B cell (primary cell): ENCODE data around the gene APOO. TPM values are rescaled to one million over a fixed set of nuclear protein-coding genes. Genes with fewer than 3 reads are reported as not detected.

Source experiments
- ATAC-seq: fragments of 200-7000 bp; cut with Tn5 transposase; one replicate; pipeline ENCODE4 v1.10.0; 2021; ENCODE audit warnings: low read depth, mild to moderate bottlenecking, moderate number of reproducible peaks, moderate library complexity
- CTCF ChIA-PET: fragments of 350-600 bp; sonication (Branson Sonifier 250); formaldehyde crosslinking; loops from one replicate; lab custom pipeline; 2021; ENCODE audit warnings: antibody characterized with exemption, inconsistent platforms; lab: Charles Lee
- POLR2A ChIA-PET: fragments of 350-600 bp; sonication (Branson Sonifier 250); formaldehyde crosslinking; loops from one replicate; lab custom pipeline; 2021; ENCODE audit warnings: antibody characterized with exemption; lab: Charles Lee
- DNase-seq: peaks from one replicate; pipeline ENCODE4 v3.0.0; 2013
- H2AFZ ChIP-seq: 2 replicates; pipeline ENCODE4 v1.6.1; 2012; ENCODE audit warnings: mild to moderate bottlenecking, low read depth, low read length; ENCODE audit not compliant: insufficient read depth, poor library complexity, severe bottlenecking
- H3K27ac ChIP-seq, 2 donors: 1 replicate in 1 of 2; 2 replicates in 1 of 2; pipeline ENCODE4 v1.5.1; 2012 to 2013; ENCODE audit warnings: low read length in 2 of 2, mild to moderate bottlenecking in 2 of 2, moderate library complexity in 1 of 2
- H3K27me3 ChIP-seq, 4 experiments: fragments of 200-600 bp in 1 of 4; sonication (generic) in 1 of 4; replicated peaks in 1 of 4; 1 replicate in 2 of 4; 2 replicates in 2 of 4; pipeline versions ENCODE4 v1.6.1 to v1.7.0; 2013 to 2016; ENCODE audit warnings: low read length in 3 of 4, mild to moderate bottlenecking in 2 of 4, mixed read lengths in 1 of 4, moderate library complexity in 1 of 4; ENCODE audit not compliant: insufficient read depth in 4 of 4, control insufficient read depth in 3 of 4; ENCODE audit errors: control extremely low read depth in 1 of 4
- H3K36me3 ChIP-seq, 2 experiments: replicated peaks in 1 of 2; 1 replicate in 1 of 2; 2 replicates in 1 of 2; pipeline versions ENCODE4 v1.6.1 to v1.7.1; 2013; ENCODE audit warnings: low read length in 1 of 2; ENCODE audit not compliant: insufficient read depth in 2 of 2, control insufficient read depth in 1 of 2; ENCODE audit errors: control extremely low read depth in 1 of 2, extremely low read depth in 1 of 2
- H3K4me1 ChIP-seq, 2 donors: fragments of 200-600 bp in 1 of 2; sonication (generic) in 1 of 2; 1 replicate in 1 of 2; 2 replicates in 1 of 2; pipeline versions ENCODE4 v1.5.1 to v1.6.1; 2013 to 2017; ENCODE audit warnings: low read length in 2 of 2; ENCODE audit not compliant: control insufficient read depth in 2 of 2, insufficient read depth in 2 of 2
- H3K4me2 ChIP-seq: replicated peaks from 2 replicates; pipeline ENCODE3; 2012; ENCODE audit warnings: mild to moderate bottlenecking, low read depth, low read length; ENCODE audit not compliant: poor library complexity, severe bottlenecking
- H3K4me3 ChIP-seq, 5 experiments: fragments of 200-600 bp in 1 of 5; sonication (generic) in 1 of 5; 1 replicate in 3 of 5; 2 replicates in 2 of 5; pipeline versions ENCODE4 v1.5.1 to v1.7.0; 2011 to 2016; ENCODE audit warnings: low read length in 4 of 5, mild to moderate bottlenecking in 4 of 5, low read depth in 2 of 5, control low read depth in 1 of 5, moderate library complexity in 1 of 5; ENCODE audit not compliant: insufficient read depth in 1 of 5; ENCODE audit errors: control extremely low read depth in 1 of 5, extremely low read depth in 1 of 5
- H3K79me2 ChIP-seq: fragments of 200-600 bp; sonication (generic); one replicate; pipeline ENCODE4 v1.6.0; 2016; ENCODE audit warnings: low read length; ENCODE audit not compliant: control insufficient read depth, insufficient read depth
- H3K9ac ChIP-seq: fragments of 200-600 bp; sonication (generic); 2 replicates; pipeline ENCODE4 v1.6.1; 2017; ENCODE audit warnings: mild to moderate bottlenecking, low read length, moderate library complexity
- H3K9me3 ChIP-seq, 3 donors: one replicate each; pipeline versions ENCODE4 v1.6.1 to v1.7.1; 2013; ENCODE audit warnings: low read length in 2 of 3; ENCODE audit not compliant: control insufficient read depth in 2 of 3, insufficient read depth in 1 of 3; ENCODE audit errors: control extremely low read depth in 1 of 3
- H4K20me1 ChIP-seq: 2 replicates; pipeline ENCODE4 v1.6.0; 2012; ENCODE audit warnings: mild to moderate bottlenecking, low read length; ENCODE audit not compliant: insufficient read depth, control insufficient read depth, poor library complexity, severe bottlenecking
- H3K27ac Mint-ChIP-seq: one replicate; pipeline ENCODE4 v1.8.0; 2021; ENCODE audit warnings: mixed read lengths
- H3K27me3 Mint-ChIP-seq: one replicate; pipeline ENCODE4 v1.8.0; 2021; ENCODE audit warnings: mixed read lengths
- H3K4me1 Mint-ChIP-seq: one replicate; pipeline ENCODE4 v1.8.0; 2021; ENCODE audit warnings: mixed read lengths
- H3K4me3 Mint-ChIP-seq: one replicate; pipeline ENCODE4 v1.8.0; 2021; ENCODE audit warnings: mixed read lengths
- H3K9me3 Mint-ChIP-seq: one replicate; pipeline ENCODE4 v1.8.0; 2022; ENCODE audit warnings: mixed read lengths; ENCODE audit not compliant: insufficient read depth
- EZH2 ChIP-seq: IDR thresholded peaks from 2 replicates; pipeline ENCODE4 v1.6.1; 2012; ENCODE audit warnings: borderline replicate concordance, low read depth, mild to moderate bottlenecking, moderate library complexity, low read length; ENCODE audit not compliant: insufficient read depth, poor library complexity, severe bottlenecking
- WGBS: methylation state at CpG from one replicate; pipeline ENCODE4 v1.1.5; 2013; ENCODE audit warnings: missing lambda C conversion rate; ENCODE audit not compliant: insufficient coverage; 5-methylcytosine and 5-hydroxymethylcytosine counted together
- intact Hi-C: fragments of 100-400 bp; cut with micrococcal nuclease; formaldehyde crosslinking; loops from one replicate; pipeline ENCODE4 v1.10.0; 2022
- polyA plus RNA-seq: library from polyadenylated mRNA; depleted of rRNA; stranded (reverse); fragments of >200 nt; gene quantifications from 2 replicates; pipeline ENCODE4 v1.2.3, GENCODE V29; 2012
- total RNA-seq, 2 donors: library from RNA; stranded (reverse); fragments of 120-200 nt in 1 of 2; gene quantifications; 1 replicate in 1 of 2; 2 replicates in 1 of 2; pipeline versions ENCODE4 v1.2.3 to v1.2.4, GENCODE V29; 2013 to 2022
- TF ChIP-seq, protein P1 (sequence below): fragments of 200-600 bp; IDR thresholded peaks from one replicate; pipeline ENCODE4 v1.8.0; 2022; ENCODE audit warnings: antibody characterized with exemption, mild to moderate bottlenecking

APOO gene
- total and polyA plus RNA-seq, 2 donors (not counting 1 experiment from before 2014, with no cell fraction given), result 4.7 to 7.2 TPM

DNA sequence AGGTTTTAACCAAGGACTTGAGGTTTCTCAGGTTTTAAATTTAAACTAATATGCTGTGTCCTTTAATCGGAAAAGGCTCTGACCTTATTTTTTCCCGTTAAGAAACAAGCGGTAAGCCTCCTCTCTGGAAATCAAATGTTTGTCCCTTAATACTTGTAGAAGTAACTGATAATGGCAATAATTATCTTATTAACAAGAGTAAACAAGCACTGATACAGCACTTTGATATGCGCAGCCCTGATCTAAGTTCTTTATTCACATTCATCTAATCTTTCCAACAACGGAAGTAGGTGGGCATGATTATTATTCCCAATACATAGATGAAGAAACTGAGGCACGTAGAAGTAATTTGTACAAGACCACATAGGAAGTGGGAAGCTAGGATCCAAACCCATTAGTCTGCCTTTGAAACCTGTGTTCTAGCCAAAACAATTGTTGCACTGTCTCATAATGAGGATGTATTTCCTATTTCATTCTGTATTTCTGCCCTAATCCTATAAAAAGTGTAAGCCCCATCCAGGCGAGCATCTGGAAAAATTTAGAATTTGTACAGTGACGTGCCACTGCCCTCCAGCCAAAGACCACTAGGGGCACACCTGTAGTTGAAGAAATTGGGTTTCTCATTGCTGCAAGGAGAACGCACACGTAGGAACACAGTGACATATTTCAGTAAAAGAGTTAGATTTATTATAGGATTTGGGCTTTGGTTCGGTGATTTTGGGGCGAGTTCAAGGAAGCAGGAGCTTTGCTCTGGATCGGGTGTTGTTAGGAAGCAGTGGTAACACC, 674 bp upstream of the APOO start:
- H3K9me3 Mint-ChIP-seq, result no peaks in the 10 kb centered on the region
- H3K36me3 ChIP-seq, result no peaks in the 10 kb centered on the region
- peak overlapping the region; percentile 52 for H3K9ac ChIP-seq
- no peaks in the 10 kb centered on the region for H3K9me3 ChIP-seq
- no peaks in the 10 kb centered on the region for H3K27me3 ChIP-seq
- ChIA-PET CTCF (interaction anchor here (0.7 to 4.0 kb wide), 5 partner anchors 47 to 147 kb away, joined by 3 to 35 read pairs (median 5); partner anchors contain the start of genes EIF2S3 and KLHL15), POLR2A (interaction anchor here (1.5 to 1.9 kb wide), 2 partner anchors 117 to 146 kb away, joined by 8 to 10 read pairs; partner anchors contain the start of gene EIF2S3)
- no peaks in the 10 kb centered on the region for H4K20me1 ChIP-seq
- H3K27ac ChIP-seq, result peak overlapping the region; percentile 91 to 92
- H3K4me2 ChIP-seq, result peak overlapping the region; percentile 80
- no peaks in the 10 kb centered on the region for H3K27me3 Mint-ChIP-seq
- TF ChIP-seq, protein P1, sequence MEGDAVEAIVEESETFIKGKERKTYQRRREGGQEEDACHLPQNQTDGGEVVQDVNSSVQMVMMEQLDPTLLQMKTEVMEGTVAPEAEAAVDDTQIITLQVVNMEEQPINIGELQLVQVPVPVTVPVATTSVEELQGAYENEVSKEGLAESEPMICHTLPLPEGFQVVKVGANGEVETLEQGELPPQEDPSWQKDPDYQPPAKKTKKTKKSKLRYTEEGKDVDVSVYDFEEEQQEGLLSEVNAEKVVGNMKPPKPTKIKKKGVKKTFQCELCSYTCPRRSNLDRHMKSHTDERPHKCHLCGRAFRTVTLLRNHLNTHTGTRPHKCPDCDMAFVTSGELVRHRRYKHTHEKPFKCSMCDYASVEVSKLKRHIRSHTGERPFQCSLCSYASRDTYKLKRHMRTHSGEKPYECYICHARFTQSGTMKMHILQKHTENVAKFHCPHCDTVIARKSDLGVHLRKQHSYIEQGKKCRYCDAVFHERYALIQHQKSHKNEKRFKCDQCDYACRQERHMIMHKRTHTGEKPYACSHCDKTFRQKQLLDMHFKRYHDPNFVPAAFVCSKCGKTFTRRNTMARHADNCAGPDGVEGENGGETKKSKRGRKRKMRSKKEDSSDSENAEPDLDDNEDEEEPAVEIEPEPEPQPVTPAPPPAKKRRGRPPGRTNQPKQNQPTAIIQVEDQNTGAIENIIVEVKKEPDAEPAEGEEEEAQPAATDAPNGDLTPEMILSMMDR, result no peak
- no peak for TF ChIP-seq EZH2
- no peaks in the 10 kb centered on the region for H3K79me2 ChIP-seq
- peak overlapping the region; percentile 88 for H3K4me3 Mint-ChIP-seq
- ATAC-seq (no peak), DNase-seq (peak; percentile 47)
- WGBS, result 50% methylated on average over 1 of the region's 13 CpGs
- H3K4me1 Mint-ChIP-seq, result peaks cover 17% of the 10 kb centered on the region
- H3K4me1 ChIP-seq, result peaks cover 4 to 15% of the 10 kb centered on the region in 2 donors
- peak overlapping the region; percentile 94 for H3K27ac Mint-ChIP-seq
- peak overlapping the region; percentile 31 to 61 (median 48) for H3K4me3 ChIP-seq
- intact Hi-C loops, result loop anchor here (1.0 to 10.0 kb wide), 6 partner anchors 44 to 556 kb away; partner anchors contain the start of genes EIF2S3, PDK3 and PRDX4
- peak overlapping the region; percentile 55 for H2AFZ ChIP-seq
